ENCODE results near the gene CSE1L.
"Not testable (repeated sequence)": the region's sequence is repeated elsewhere in the genome, so short reads cannot be mapped to it uniquely, and the experiment has no call there.

Gene CSE1L

DNA sequence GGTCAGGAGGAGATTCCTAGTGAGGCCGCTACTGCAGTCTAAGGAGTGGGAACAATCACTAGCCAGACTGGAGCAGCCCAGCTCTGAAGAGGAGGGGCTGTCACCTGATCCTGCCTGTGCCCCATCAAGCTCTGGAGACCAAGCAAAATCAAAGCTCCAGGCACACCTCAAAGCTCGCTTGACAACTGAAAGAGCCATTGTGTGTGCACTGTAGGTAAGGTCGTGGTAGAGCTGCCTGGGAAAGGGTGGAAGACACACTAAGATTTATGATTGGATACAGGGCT, 58.2 kb downstream of the CSE1L start:
- DNase-seq (ENCODE audit: low read depth), result no peak
- TF ChIP-seq, protein P1, sequence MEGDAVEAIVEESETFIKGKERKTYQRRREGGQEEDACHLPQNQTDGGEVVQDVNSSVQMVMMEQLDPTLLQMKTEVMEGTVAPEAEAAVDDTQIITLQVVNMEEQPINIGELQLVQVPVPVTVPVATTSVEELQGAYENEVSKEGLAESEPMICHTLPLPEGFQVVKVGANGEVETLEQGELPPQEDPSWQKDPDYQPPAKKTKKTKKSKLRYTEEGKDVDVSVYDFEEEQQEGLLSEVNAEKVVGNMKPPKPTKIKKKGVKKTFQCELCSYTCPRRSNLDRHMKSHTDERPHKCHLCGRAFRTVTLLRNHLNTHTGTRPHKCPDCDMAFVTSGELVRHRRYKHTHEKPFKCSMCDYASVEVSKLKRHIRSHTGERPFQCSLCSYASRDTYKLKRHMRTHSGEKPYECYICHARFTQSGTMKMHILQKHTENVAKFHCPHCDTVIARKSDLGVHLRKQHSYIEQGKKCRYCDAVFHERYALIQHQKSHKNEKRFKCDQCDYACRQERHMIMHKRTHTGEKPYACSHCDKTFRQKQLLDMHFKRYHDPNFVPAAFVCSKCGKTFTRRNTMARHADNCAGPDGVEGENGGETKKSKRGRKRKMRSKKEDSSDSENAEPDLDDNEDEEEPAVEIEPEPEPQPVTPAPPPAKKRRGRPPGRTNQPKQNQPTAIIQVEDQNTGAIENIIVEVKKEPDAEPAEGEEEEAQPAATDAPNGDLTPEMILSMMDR (IDR thresholded peaks at IDR 0.05; ENCODE audit: control insufficient read depth, insufficient read depth, low read depth, low read length, missing control alignments), result no peak
- H3K4me3 ChIP-seq (ENCODE audit: control insufficient read depth, low read depth, low read length), result no peak overlapping the region

DNA sequence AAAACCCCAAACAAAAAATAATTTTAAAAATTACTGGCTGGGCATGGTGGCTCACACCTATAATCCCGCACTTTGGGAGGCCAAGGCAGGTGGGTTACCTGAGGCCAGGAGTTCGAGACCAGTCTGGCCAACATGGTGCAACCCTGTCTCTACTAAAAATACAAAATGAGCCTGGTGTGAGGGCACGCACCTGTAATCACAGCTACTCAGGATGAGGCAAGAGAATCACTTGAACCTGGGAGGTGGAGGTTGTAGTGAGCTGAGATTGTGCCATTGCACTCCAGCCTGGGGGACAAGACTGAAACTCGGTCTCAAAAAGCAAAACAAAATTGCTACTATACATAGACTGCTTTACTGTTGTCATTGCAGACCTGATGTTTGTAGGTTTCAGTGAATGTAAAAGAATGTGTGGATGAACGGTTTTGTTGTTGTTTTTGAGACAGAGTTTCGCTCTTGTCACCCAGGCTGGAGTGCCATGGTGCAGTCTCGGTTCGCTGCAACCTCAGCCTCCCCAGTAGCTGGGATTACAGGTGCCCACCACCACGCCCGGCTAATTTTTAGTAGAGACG, 59.0 kb downstream of the CSE1L start:
- not testable (repeated sequence) for H3K4me3 ChIP-seq (ENCODE audit: control insufficient read depth, low read depth, low read length); DNase-seq (ENCODE audit: low read depth)

DNA sequence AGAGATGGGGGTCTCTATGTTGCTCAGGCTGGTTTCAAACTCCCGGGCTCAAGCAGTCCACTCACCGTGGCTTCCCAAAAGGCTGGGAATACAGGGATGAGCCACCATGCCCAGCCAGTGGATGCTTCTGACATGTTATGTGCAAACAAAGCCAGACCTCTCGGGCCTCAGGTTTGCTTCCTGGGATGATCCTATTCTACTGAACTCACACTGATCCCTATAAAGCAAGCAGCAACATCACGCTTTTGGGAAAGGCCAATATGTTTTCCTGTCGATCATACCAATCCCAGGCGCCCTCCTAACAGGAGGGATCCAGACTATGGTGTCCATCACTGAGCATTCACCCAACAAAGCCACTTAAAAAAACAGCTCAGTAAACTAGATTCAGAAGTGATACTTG, 60.2 kb downstream of the CSE1L start:
- TF ChIP-seq, protein P1 (IDR thresholded peaks at IDR 0.05; ENCODE audit: control insufficient read depth, insufficient read depth, low read depth, low read length, missing control alignments), result no peak
- no peak overlapping the region for H3K4me3 ChIP-seq (ENCODE audit: control insufficient read depth, low read depth, low read length)
- DNase-seq (ENCODE audit: low read depth), result no peak

DNA sequence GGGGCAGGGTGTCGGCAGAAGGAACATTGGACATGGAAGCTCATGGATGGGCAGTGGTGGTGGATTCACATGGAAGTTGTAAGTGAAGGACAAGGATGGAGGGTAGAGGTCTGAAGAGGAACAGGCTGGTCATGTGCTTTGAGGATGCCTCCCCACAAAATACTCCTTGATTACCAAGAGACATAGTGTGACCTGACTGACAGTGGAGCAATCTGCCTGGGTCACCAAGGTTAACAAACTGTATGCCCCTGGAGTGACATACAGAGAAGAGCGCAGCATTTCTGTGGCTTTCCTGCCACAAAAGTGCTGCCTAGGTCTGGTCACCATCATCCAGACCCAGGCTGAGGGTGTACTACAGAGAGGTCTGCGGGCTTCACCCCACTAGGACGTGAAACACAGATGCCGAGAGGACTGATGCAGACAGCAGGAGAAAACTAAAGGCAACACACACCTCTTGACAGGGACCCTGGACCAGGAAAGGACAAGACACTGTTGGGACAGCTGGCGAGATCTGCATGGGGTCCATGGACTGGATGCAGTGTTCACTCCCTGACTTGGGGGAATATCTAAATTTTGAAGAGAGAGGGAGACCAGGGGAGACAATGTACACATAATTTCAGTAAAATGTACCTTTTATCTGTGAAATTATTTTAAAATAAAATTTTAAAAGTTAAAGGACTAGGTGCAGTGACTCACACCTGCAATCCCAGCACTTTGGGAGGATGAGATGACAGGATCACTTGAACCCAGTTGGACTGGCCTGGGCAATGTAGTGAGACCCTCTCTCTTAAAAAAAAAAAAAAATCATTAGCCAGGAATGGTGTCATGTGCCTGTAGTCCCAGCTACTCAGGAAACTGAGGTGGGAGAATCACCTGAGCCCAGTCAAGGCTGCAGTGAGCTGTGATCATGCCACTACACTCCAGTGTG, 64.9 kb downstream of the CSE1L start:
- no peak overlapping the region for H3K4me3 ChIP-seq (ENCODE audit: control insufficient read depth, low read depth, low read length)
- TF ChIP-seq, protein P1 (IDR thresholded peaks at IDR 0.05; ENCODE audit: control insufficient read depth, insufficient read depth, low read depth, low read length, missing control alignments), result no peak
- DNase-seq (ENCODE audit: low read depth), result no peak

DNA sequence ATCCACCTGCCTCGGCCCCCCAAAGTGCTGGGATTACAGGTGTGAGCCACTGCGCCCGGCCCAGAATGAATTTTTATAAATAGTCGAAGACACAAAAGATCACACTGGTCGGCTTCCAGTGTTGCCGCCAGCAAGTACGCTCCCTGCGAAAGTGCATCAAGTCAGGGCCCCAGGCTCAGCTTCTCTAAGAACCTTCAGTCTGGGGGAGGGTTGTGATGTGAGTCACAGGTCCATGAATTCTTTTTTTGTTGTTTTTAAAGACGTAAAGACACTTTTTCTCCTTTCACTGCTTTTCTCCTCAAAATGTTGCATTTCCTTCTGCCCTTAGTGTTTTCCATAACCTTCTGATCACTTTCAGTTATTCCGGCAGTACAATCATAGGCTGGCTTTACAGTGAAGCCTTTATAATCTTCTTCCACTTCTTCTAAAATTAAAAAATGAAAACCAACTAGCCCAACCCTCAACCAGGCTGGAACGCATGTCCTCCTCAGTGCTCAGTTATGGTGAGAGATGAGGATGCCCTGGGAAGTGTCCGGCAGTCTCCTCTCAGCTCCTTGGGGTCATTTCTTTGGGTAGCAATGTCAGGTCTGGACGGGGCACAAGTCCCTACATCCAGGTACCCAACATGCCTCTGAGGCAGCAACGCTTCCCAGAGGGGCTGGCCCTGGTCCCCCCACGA, 66.6 kb downstream of the CSE1L start:
- H3K4me3 ChIP-seq (ENCODE audit: control insufficient read depth, low read depth, low read length), result no peak overlapping the region
- TF ChIP-seq, protein P1 (IDR thresholded peaks at IDR 0.05; ENCODE audit: control insufficient read depth, insufficient read depth, low read depth, low read length, missing control alignments), result no peak
- no peak for DNase-seq (ENCODE audit: low read depth)

DNA sequence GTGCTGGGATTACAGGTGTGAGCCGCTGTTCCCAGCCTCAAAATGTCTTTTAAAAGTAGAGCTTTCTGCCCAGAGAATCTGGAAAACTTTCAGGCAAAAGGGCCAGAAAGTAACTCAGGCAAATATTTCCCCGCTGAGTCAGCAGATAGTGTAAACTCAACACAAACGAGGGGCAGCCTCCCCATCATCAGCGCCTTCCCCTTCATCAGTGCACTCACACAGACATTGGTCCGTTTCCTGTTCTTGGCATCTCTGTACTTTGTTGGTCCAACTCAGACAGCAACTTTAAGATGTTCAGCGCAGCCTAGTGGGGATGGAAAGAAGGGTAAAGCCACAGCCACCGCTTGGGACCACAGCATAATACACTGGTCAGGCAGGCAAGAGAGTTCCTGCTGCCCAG, 69.5 kb downstream of the CSE1L start:
- H3K4me3 ChIP-seq (ENCODE audit: control insufficient read depth, low read depth, low read length), result no peak overlapping the region
- DNase-seq (ENCODE audit: low read depth), result no peak
- TF ChIP-seq, protein P1 (IDR thresholded peaks at IDR 0.05; ENCODE audit: control insufficient read depth, insufficient read depth, low read depth, low read length, missing control alignments), result peak; percentile 25

DNA sequence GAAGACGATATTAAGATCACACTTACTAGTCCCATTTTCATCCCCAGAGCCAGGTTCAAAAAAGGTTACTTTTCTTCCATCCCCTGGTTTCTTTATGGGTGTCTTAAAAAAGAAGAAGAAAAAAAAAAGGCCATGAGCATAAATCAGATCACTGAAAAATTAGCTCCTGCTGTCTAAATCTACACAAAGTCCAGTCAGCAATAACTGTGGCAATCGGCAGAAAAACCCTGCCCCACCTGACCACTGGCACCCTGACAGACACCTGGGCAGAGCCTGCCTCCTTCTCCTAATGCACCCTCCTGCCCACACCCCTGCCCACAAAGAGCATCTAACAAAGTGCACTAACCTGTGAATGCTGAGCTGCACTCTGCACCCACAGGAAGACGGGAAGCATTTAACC, 72.2 kb downstream of the CSE1L start:
- DNase-seq (ENCODE audit: low read depth), result no peak
- TF ChIP-seq, protein P1 (IDR thresholded peaks at IDR 0.05; ENCODE audit: control insufficient read depth, insufficient read depth, low read depth, low read length, missing control alignments), result no peak

More for the DNA sequence above, 72.2 kb downstream of the CSE1L start:
- H3K4me3 ChIP-seq (ENCODE audit: control insufficient read depth, low read depth, low read length), result no peak overlapping the region
